ENCODE results near the gene MPZL3.

MPZL3 gene

DNA sequence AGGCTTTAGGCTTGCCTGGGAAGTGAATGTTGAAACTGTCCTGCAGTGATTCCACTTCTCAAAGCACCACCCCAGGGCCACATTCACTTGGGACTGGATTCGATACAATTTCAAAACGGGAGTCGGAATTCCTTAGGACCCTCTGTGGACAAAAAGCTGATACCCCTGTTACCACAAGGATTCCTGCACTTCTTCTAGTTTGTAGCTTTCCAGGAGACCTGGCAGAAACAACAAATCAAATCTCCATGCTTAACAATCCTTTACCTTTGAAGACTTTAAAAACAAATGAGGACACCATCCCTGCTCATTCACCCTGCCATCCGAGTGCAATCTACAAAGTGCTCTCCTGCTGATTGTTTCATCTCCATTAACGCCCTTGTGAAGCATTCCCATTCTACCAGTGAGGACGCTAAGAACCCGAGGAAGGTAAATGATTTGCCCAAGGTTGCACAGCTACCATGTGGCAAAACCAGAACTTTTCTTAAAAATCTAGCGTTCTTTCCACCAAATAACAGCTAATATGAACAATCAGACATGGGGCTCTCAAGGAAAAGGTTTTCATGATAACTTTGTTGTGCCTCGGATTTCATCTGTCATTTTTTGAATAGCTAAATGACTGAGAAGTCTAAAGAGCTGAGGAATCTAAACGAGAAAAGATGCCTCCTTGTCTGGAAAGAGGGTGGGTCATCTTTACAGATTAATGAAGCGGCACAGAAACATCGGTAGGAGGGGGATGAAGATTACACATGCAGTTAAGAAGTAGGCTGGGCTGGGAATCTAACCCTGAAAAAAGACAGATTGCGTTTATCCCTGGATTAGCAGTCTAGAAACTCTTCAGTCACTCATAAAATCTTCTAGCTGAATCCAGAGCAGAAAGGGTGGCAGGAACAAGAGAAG is 12.7 kb upstream of the MPZL3 start:
- DNase-seq = no peak

DNA sequence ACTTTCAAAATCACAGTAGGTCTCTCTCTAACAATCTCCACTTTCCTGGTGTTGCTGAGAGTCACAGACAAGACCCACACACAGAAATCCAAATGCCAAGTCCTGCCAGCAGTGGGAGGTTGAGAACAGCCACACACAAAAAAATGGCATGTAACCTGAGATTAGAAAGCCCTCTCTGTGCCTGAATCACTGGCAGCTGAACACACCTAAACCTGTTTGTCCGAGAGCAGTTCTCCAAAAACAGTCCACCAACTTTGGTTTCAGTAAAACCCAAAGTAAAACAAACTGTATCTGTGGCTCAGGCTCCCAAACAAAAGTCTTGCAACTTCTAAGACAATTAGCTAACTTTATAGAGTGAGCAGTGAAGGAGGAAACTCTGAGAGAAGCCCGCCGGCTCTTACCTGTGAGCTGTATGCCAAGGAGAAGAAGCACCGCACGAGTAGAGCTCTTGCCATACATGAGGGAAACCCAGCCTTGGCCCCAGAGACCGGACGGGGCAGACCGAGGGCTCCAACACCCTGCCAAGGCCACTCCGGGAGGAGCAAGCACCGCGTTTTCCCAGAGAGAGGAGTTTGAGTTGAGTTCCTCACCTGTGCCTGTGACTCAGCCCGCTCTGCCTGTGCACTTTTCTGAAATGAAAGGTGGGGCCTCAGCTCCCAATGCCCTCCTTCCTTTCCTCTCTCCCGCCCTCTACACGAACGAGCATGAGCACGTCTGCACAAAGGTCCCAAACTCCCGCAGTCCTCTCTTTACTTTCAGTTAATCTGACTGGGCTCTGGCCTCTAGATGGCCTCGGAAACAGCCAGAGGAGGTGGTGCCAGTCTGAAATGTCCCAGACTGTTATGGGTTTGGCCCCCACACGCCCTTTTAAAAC is 11.8 kb upstream of the MPZL3 start, which contains the start of gene MPZL2:
Gene MPZL2, minus strand, starts transcription at position 603 of the 874 bp plus-strand sequence. Its CDS starts 144 bp downstream, at position 459.
- DNase-seq = no peak

DNA sequence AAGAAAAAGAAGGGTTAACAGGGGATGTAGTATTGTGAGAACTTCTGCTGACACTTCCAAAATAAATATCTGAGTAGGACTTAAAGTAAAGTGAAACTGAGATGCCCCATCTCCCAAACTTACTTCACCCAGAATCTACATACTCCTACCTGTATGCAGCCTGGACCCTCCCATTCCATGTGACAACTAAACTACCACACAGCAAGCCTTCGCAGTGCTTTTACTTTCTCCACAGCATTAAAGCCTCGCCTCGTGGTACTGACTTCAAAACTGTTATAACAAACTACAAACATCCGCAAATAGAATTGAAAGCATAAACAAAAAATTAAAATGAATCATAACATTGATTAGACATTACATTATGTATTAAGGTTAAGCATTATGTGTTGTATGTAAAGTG is 10.9 kb upstream of the MPZL3 start:
- DNase-seq = no peak

- no peak for DNase-seq
Measured at GRCh38 chr11:118260353-118260752, 8.2 kb upstream of the MPZL3 start.

DNA sequence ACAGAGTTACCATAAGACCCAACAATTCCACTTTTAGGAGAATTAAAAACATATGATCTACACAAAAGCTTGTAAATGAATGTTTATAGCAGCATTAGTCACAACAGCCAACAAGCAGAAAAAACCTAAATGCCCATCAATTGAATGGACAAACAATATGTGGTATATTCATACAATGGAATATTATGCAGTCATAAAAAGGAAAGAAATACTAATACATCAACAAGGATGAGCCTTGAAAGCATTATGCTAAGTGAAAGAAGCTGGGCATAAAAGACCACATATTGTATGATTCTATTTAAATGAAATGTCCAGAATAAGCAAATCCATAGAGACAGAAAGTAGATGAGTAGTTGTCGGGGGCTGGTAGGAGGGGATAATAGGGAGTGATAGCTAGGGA is 7.0 kb upstream of the MPZL3 start:
- DNase-seq = no peak

- no peak for DNase-seq
Measured at GRCh38 chr11:118258410-118258809, 6.2 kb upstream of the MPZL3 start.

GRCh38 chr11:118252688-118253087 is 523 bp upstream of the MPZL3 start:
- DNase-seq = no peak

DNA sequence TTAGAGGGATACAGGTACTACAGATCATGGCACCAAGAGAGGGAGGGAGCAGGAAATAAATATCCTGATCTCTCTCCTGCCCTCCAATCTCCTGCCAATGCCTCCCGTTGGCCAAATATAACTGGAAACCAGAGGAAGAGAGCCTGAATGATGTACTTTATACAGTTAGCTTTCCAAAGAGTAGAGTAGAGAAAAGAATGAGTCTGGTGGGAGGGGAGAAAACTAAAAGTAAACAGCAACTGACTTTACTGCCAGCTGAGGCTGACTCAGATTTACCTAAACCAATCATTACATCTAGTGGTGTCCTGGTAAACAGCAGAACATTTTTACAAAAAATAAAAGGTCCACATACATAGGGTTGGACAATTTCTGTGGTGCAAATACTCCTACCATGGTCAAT is 5.1 kb downstream of the MPZL3 start:
- DNase-seq = no peak

- no peak for DNase-seq
Measured at GRCh38 chr11:118245936-118246562, 6.1 kb downstream of the MPZL3 start.

DNA sequence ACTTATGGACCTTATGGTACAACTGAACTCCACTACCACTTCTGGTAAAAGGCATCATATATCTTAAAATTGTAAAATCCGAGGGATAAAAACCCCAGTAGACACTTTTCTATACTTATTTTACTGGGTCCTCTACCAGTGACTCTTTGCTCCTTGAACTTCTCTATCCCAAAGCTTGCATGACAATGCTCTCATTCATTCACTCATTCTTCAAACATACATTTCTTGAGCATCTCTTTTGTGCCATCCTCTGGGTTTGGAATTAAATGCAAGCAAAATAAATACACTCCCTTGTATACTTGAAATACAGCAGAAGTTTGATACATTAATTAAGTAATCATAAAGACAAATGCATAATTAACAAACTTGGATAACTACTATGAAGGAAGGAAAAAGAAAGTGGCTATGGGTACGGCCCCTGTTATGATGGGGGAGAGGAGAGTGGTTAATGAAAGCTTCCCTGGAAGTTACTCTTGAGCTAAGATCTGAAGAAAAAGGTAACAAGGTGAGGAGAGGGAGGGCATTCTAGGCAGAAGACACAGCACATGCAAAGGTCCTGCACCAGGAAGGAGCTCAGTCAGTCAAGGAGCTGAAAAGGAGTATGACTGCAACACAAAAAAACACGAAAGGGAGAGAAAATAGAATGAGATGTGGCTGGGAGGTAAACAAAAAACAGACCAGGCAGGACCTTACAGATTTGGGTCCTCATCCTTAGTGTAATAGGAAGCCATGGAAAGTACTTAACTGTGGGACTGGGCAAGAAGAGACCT is 8.0 kb downstream of the MPZL3 start:
- DNase-seq = no peak

- DNase-seq = no peak
Measured at GRCh38 chr11:118243161-118243560, 9.0 kb downstream of the MPZL3 start.

DNA sequence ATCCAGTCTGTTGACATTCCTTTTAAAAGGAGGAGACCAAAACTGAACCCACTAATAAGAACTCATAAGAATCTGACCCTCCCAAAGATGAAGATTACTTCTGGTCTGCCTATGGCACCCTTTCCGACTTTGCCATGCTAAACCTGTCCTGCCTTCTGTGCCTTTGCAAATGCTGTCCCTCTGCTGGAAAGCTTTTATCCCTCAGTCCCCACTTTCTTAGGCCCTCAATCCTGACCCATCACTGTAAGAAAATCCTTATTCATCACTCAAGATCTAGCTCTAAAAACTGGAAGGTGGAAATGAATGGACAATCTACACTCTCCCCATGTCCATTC is 10.4 kb downstream of the MPZL3 start:
- DNase-seq = no peak

- DNase-seq = no peak
Measured at GRCh38 chr11:118240999-118241763, 11.0 kb downstream of the MPZL3 start.

- DNase-seq = no peak
Measured at GRCh38 chr11:118239509-118240205, 12.5 kb downstream of the MPZL3 start.

- no peak for DNase-seq
Measured at GRCh38 chr11:118238929-118239328, 13.2 kb downstream of the MPZL3 start.

DNA sequence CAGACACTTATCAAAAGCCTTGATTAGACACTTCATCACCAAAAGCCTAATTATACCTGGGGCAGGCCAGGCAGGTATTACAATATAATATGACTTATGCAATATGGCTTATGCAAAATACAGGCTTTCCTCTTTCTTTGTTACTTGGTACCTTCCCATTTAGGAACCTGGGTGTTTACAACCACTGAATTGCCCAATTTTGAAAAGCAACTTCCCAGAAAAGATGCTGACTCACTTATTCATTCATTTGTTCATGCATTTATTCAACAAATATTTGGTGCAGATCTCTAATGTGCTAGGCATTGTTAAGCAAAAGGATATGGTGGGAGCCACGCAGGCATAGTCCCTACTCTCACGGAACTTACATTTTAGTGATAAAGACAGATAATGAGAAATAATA is 13.7 kb downstream of the MPZL3 start:
- DNase-seq = no peak

DNA sequence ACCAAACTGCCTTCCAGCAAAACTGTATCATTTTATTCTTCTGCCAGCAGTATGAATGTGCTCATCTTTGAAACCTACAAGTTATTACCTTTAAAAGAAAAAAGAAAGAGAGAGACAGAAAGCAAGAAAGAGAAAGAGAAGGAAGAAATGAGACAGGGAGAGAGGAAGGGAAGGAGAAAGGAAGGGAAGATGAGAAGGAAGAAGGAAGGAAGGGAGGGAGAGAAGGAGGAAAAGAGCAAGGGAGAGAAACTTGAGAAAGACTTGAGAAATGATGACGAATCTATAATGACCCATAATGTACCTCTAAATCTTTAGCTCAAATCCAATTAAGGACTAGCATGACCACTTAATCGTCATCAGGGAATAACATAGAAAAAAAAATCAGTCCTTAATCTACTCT is 16.0 kb downstream of the MPZL3 start:
- DNase-seq = no peak

GRCh38 chr11:118234833-118235232 is 17.3 kb downstream of the MPZL3 start:
- no peak for DNase-seq

- no peak for DNase-seq
Measured at GRCh38 chr11:118233850-118234249, 18.3 kb downstream of the MPZL3 start.

- DNase-seq = no peak
Measured at GRCh38 chr11:118233377-118233776, 18.8 kb downstream of the MPZL3 start.

- no peak for DNase-seq
Measured at GRCh38 chr11:118232659-118233058, 19.5 kb downstream of the MPZL3 start.

Measured in NCI-H446 treated with DMSO at 0.1 percent for 48 hours (cell line).